GM18507 (cell line): ENCODE results near the gene CACNA1C.

Experiments used
- DNase-seq: peaks from one replicate; pipeline ENCODE4 v3.0.0; 2011; ENCODE audit warnings: low read depth; ENCODE audit not compliant: insufficient read length; ENCODE audit errors: extremely low spot score
- FAIRE-seq: peaks from 2 replicates; lab custom pipeline; 2011; peaks lifted over from hg19 to GRCh38; lab: Jason Lieb, UNC

Gene CACNA1C

DNA sequence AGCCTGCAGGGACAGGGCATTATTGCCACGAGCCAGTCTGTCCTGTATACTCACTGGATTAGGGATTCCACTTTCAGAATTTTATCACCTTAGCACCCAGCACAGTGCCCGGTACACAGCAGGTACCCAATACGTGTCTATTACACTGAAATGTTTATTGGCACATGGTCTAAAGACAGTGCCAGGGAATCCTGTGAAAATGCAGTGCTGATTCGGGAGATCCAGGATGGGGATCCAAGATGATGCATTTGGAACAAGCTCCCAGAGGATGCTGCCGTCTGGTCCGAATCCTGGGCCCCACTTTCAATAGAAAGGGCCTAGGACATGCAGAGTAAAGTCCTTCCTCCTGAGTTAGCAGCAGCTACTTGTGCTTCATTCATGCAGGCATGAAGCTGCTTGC lies 230.7 kb downstream of the CACNA1C start:
- DNase-seq, result no peak
- no peak for FAIRE-seq

DNA sequence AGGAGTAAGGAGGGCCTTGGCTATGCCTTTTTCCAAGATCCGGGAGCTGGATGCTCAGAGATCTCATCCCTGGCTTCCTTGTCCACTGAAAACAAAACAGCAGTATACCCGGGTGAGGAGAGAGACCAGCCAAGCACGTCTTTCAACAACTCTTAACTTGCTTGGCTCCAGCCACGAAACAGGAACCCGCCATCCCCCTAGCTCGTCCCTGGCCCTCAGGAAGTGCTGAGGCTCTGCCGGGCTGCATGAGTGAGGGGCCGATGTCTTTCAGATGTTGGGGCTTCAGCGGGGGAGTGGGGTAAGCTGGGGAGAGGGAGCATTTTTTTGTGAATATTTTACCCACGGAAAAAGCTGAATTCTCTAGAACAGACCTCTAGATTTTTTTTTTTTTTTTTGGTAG lies 231.1 kb downstream of the CACNA1C start:
- no peak for FAIRE-seq
- no peak for DNase-seq

DNA sequence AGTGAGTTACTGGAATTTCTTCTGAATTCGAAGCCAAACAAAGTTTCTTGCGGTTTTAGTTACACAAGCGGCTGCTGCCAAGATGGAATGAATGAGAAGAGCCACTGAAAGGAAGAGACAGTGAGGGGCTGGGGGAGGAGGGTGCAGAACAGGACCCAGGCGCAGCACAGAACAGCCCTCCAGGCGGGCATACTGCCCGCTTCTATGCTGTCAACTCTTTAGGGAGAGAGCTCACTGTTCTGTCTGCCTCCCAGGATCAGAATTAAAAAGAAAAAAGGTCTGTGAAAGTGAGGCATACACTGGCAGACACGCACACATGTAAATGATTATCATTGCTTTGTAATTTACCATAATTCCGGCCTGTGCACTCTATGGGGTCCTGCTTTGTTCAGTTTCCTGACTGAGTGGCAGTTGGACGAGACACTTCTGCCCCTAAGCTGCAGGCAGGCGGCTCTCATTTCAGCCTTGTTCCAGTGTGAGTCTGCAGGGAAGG lies 231.6 kb downstream of the CACNA1C start:
- FAIRE-seq, result no peak

DNA sequence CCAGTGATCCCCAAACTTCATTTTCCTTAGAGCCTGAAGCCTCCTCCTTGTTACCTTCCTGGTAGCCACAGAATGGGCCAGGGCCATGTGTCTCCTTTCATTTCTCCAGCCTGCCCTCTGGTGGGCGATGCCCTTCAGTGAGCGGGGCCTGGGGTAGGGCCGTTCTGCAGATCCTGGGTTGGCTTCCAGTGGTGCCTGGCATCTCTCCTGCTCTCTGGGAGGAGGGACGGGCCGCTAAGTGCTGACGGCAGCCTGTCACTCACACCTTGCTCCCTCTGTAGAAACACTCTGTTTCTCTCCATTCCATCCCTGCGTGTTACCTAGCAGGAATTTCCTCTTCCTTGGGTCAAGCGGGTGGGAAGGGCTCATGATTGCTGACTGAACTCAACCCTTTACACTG lies 232.1 kb downstream of the CACNA1C start:
- FAIRE-seq (peak; percentile 49), DNase-seq (peak; percentile 20)

More for the DNA sequence above, 231.6 kb downstream of the CACNA1C start:
- DNase-seq, result no peak

DNA sequence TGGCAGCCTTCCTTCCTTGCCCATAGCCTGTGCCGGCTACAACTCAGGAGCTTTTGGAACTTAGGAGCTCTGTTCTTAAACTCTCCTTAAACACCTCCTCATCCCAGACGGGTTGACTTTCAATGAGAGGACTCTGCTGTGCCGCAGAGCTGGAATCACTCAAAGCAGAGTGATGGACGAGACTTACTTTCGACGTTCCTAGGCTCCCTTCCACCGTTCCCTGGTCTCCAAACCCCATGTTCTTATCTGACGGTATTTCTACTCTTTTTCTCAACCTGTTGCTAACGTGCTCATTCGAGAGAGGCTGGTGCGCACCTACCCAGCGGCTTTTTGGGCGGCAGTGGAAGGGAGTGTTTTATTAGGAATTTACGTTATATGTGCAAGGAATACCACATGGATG lies 232.7 kb downstream of the CACNA1C start:
- DNase-seq (no peak), FAIRE-seq (no peak)

DNA sequence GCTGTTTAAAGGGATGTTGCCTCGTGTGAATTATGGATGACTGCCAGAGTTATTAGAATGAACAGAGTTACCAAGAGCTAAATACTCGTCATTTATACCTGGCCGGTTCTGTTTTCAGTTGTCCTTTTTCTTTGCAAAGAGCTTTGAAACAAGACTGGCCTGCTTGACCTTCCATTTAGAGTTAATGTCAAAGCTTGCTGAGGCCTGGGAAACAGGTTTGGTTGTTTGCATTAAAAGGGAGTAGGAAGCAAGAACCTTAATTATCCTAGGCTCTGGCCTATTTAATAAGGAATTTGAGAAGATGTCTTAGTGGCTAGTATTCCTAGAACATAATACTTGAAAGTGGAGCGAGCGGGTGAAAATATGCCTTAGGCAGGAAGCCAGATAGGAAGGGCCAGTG lies 233.3 kb downstream of the CACNA1C start:
- no peak for FAIRE-seq
- DNase-seq, result no peak

DNA sequence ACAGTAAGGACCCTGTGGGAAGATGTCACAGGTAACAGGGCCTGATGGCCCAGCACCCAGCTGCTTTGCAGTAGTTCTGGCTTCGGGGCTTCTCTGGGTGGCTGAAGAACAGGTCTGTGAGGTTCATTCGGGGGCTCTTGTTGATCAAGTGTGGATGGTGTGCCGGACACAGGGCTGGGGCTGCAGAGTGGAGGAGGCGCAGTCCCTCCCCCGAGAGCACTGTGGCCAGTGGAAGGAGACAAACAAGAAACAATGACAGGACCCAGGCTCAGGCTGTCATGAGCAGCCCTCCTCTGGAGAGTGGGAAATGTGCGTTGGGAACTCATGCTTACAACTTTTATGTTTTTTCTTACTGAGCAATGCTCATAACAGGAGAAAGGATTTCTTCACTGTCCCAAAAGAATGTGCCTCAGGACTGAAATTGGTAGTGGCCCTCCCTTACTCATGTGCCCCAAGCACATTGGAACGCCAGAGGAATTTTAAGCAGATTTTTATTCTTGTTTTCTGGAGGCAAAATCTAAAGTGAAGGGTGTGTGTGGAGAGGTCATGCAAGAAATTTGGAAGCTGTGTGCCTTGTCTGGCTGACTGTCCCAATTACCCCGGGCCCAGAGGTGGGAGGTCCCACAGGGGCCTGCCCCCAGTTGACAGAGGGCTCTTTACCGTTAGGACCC lies 233.8 kb downstream of the CACNA1C start:
- FAIRE-seq (no peak), DNase-seq (no peak)

DNA sequence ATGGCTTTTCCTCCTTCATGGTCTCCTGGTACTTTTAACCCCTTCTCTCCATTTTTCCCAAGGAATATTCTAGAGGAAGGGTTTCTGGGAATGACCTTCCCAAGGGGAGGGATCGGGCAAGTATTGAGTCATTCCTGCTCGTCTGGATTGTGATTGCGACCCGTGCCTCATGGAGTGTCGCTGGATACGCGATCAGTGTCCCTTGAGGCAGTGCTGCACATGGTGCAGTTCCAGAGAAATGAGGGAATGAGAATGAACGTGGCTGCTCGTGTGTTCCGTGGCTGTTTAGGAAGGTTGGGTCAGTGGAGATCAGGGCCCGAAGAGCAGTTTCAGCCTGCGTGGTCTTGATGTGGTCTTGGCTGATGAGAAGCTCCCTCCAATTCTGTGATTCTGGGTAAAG lies 234.4 kb downstream of the CACNA1C start:
- DNase-seq, result no peak
- no peak for FAIRE-seq

DNA sequence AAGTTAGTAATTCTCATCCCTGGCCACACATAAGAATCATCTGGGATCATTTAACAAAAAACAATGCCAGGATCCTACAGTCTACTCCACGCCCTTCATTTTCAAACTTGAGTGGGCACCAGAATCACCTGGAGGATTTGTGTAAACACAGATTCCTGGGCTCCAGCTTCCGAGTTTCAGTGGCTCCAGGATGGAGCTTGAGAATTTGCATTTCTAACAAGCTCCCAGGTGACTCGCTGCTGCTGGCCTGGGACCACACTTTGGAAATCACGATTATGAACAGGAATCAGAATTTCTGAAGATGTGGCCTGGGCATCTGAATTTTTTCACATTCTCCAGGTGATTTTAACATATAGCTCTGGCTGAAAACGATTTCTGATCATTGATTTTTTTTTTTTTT lies 234.8 kb downstream of the CACNA1C start:
- FAIRE-seq (no peak), DNase-seq (no peak)

DNA sequence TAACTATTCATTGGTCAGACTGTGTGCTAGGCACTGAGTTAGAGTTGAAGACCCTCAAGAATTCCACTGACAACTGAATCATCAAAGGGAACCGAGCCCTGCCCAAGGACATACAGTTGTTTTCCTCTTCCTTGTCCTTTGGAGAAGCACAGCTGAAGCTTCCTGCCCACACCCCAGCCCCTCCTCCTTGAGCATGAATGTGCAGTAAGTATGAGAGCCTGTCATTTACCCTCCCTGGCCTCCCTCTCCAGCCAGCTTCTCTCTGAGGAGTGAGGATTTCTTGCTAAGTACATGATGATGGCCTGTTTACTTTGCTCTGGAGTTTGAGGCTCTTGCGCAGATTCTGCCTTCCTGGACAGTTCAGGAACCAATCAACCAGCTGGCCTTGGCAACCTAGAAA lies 235.2 kb downstream of the CACNA1C start:
- FAIRE-seq (no peak), DNase-seq (no peak)

DNA sequence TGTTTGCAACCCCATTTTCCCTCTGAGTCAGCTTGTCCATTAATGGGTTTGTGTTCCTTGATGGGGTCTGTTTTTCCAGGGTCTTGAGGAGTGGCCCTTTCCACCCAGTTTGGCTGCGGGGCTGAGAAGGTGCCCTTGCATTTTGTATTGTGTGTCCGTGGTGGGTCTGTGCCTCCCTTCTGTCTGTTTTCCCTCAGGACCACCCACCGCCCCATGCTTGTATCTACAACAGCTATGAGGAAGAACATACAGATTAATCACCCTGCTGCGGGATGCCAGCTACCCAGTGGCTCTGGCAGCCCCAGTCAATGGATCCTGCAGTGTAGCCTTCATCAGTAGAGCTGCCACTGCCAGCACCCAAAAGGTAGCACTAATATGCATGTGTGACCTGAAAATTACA lies 235.7 kb downstream of the CACNA1C start:
- FAIRE-seq, result no peak
- DNase-seq, result no peak

DNA sequence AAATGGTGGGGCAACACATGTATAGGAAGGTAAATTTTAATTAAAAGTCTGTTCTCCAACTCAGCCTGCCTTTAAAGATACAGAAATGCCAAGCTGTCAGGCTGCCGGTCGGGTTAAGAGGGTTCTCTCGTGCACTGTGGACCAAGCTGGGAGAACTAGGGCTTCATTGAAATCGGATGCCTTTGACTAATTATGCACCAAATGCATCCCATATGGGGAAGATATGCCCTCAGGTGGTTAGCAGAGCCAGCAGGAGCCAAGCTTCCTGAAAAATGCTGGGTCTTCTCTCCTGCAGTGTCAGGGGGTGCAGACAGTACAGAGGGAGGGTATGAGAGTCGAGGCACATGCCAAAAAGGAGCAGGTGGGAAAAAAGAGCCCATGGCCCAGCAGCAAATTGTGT lies 236.1 kb downstream of the CACNA1C start:
- FAIRE-seq (no peak), DNase-seq (no peak)

DNA sequence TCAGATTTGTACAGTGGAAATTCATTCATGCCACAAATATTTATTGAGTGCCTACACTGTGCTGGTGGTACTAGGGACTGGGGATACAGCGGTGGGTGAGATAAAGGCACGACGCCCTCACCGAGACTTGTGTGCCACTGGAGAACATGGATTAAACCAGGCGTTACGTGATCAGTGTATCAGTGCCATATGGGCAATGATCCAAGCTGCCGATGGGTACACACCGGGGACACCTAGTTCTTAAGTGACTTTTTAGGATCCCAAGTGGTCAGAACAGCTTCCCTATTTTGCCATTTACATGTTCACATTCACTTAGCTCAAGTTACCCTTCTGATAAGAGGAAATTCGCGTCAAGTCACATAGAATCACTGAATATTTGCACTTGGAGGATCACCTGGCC lies 236.7 kb downstream of the CACNA1C start:
- DNase-seq (no peak), FAIRE-seq (no peak)

DNA sequence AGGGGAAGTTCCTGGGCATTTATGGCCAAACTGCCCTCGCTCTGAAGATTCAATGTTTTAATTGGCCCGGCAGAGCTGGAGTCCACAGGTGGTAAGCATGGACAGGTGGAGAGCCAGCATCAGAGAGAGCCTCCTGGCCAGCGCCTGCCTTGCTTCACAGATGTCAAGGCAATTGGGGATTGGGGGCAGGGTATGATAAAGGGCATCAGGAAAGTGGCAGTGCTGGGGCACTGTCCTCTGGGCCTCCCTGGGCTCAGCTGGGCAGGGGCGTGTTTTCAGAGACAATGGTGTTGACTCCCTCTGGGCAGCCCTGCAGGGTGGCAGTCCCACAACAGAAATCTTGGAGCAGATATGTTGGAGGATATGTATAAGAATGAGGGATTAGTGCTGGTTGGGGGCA lies 237.3 kb downstream of the CACNA1C start:
- no peak for DNase-seq
- no peak for FAIRE-seq

DNA sequence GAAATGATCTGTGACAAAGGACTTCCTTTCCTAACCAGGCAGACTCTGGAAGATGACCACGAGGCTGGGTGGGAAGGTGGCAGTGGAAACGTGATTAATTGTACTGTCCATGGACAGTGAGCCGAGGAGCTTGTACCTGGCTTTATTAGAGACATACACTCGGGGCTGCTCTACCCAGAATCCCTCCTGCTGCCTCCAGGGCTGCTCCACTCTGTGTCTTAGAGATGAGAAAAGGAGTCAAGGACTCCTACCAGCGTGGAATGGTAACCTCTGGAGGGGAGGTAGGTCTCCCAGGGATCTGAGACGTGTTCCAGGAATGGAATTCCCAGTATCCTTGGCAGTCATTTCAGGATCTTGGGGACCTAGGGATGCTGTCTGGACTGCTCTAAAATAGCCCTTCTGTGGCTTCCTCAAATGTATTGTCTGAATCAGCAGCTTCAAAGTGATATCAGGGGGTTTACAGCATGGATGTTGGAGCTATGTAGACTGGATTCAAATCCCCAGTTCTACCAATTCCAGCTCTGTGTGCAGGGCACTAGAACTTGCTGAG lies 237.8 kb downstream of the CACNA1C start:
- no peak for FAIRE-seq
- DNase-seq, result no peak

DNA sequence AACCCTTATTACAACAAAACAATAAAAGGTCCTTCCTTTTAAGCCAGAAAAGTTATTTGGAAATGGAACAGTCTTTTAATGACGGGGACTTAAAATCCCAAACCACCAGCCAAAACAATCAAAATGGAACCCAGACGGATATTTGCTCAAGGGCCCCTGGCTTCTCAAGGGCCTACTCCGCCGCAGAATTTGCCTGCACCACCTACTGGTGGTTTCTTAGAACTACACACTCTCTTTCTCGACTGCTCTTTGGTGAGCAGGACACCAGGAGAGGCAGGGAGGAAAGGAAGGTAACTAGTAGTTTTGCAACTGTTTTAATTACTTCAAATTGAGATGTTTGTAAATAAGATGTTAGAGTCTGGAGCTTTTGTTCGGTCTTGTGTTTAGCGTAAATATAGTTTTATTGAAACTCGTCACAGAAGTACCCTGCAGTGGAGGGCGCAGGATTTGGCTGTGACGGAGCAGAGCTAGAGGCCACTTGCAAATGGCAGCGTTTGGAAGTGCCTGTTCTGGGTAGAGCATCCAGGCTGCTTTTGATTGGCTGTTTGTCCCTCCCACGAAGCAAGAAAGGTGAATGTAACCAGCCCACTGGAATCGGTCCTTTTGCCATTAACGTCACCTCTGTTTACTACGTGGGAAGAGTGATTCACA lies 238.5 kb downstream of the CACNA1C start:
- peak; percentile 55 for DNase-seq
- peak; percentile 86 for FAIRE-seq

DNA sequence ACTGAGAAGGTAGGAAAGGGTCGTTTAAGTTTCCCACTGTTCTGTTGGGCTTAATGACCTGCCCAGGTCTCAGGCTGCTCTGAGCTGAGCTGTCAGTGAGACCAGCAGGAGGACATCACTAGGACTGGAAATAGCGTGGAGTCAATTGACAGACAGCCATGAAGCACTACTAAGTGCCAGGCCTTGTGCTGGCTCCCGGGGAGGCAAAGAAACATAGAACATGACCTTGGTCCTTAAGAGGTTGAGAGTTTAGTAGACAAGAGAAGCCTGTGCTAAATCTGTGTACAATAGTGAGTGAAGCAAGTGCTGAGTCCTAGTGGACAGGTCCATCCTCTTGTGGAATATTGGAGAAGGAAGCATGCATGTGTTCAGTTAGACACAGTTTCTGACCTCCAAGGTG lies 239.2 kb downstream of the CACNA1C start:
- DNase-seq, result no peak
- FAIRE-seq, result no peak

DNA sequence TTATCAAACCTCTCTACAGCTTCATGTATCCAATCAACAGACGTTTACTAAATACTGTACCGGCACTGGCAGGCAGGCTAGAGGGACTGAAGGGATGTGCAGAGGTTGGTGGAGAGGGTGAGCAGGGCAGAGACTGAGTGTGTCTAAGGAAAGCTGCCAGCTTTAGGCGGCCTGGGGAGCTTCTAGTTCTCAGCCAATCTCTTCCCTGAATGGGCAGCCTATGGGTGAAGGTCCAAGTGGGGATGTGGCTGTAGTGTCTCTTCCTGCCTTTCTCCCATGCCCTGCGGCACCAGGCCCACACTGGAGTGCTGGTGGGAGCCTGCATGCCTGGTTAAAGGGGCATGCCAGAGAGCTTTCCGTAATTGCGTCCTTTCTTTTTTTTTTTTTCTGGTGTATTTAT lies 239.8 kb downstream of the CACNA1C start:
- FAIRE-seq (no peak), DNase-seq (no peak)

DNA sequence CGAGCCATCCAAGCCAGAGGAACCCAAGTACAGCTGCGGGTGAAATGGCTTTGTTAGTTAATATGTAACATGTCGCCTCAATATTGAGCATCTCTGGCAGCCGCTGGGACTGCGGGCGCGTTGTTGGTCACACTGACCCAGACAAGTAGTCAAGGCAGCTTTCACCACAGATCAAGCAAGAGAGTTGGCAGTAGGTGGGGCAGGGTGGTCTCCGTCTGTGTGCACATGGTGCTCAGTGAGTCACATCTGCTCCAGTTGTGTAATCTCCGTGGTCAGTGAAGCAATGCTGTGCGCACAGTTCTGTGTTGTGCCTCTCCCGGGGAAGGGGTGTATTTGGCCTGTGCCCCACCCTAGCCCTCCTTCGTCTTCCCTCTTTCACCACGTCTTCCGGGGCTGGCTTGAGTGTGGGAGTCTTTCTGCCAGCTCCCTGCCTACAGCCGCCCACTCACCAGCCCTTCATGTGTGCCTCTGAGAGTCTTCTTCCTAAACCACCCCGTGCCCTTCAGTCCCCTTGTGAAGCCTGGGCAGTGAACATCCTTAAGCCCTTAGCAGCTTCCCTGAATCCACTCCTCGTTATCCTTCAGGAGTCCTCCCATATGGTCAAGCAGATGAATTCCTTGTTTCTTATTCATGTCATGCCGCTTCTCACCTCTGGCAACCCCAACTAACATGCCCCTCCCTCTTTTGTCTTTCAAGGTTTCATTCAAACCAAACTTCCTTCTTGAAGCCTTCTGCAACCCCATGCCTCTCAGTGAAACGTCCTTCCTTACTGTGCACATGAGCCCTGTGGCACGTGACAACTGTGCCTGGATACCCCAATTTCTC lies 242.1 kb downstream of the CACNA1C start:
- DNase-seq, result no peak
- FAIRE-seq, result no peak

DNA sequence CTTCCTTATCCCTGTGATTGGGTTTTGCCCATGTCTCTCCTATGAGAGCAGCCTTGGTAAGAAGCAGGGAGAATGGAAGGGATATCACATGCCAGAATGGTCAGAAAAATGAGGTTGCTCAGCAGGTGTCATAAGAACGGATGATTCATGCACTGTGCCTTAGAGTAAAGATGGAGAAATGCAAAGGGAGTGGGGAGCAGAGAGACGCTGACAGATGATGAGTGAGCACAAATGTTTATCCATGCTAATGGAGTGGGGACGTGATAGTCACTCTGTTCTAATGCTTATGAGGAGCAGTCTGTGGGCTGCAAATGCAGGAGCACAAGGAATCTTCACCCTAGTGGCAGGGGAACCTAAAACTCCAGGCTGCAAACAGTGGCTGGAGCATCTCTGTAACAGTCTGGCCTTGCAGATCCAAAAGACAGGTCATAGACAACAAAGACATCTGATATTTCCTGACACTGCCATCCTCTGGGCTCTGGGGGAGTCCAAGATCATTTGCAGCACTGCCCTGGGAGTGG lies 243.2 kb downstream of the CACNA1C start:
- DNase-seq (no peak), FAIRE-seq (no peak)
